Measurements from ENCODE around the gene DDO.

The DDO gene

GRCh38 chr6:110342759-110343158, 72.6 kb downstream of the DDO start:
- DNase-seq (ENCODE audit: low read depth), result no peak
